ENCODE measurements around the gene FLYWCH1.

FLYWCH1 gene

GRCh38 chr16:2983706-2984136 is 72.0 kb downstream of the FLYWCH1 start:
- DNase-seq (ENCODE audit: low read depth) = peak; percentile 60

GRCh38 chr16:2985462-2985861 is 73.7 kb downstream of the FLYWCH1 start:
- no peak for DNase-seq (ENCODE audit: low read depth)

- DNase-seq (ENCODE audit: low read depth) = no peak
Measured at GRCh38 chr16:2985893-2986355, 74.2 kb downstream of the FLYWCH1 start.

- DNase-seq (ENCODE audit: low read depth) = no peak
Measured at GRCh38 chr16:2986623-2987188, 75.0 kb downstream of the FLYWCH1 start.

GRCh38 chr16:2987286-2987685 is 75.6 kb downstream of the FLYWCH1 start:
- DNase-seq (ENCODE audit: low read depth) = no peak

- DNase-seq (ENCODE audit: low read depth) = no peak
Measured at GRCh38 chr16:2987833-2988232, 76.1 kb downstream of the FLYWCH1 start.

- DNase-seq (ENCODE audit: low read depth) = no peak
Measured at GRCh38 chr16:2988590-2989099, 76.9 kb downstream of the FLYWCH1 start.

- DNase-seq (ENCODE audit: low read depth) = no peak
Measured at GRCh38 chr16:2990891-2991290, 79.2 kb downstream of the FLYWCH1 start.

GRCh38 chr16:2991566-2992261 is 80.0 kb downstream of the FLYWCH1 start:
- no peak for DNase-seq (ENCODE audit: low read depth)

GRCh38 chr16:2992383-2993081 is 80.8 kb downstream of the FLYWCH1 start:
- DNase-seq (ENCODE audit: low read depth) = no peak

- no peak for DNase-seq (ENCODE audit: low read depth)
Measured at GRCh38 chr16:2996298-2996697, 84.6 kb downstream of the FLYWCH1 start.

- DNase-seq (ENCODE audit: low read depth) = no peak
Measured at GRCh38 chr16:2999929-3000328, 88.2 kb downstream of the FLYWCH1 start.

- no peak for DNase-seq (ENCODE audit: low read depth)
Measured at GRCh38 chr16:3000540-3000939, 88.8 kb downstream of the FLYWCH1 start.
